Measurements from ENCODE around the gene GNAZ.

DNA sequence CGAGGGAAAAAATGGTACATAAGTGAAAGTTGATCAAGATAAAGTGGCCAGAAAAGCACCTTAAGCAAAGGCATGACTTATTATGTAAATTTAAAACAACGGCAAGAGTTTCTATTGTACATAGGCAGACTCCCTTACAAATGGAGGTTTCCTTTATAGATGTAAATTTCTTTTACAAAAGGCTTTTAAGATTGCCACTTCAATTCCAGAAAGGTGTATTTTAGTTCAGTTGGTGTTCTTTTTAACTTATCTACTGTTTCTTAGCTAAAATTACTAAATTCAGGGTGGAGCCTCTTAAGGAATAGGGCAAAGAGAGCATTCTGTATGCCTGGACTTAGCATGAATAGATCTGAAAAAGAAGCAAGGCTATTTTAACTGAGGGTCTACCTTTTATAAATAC, 24.9 kb upstream of the GNAZ start:
- TF ChIP-seq, protein P1, sequence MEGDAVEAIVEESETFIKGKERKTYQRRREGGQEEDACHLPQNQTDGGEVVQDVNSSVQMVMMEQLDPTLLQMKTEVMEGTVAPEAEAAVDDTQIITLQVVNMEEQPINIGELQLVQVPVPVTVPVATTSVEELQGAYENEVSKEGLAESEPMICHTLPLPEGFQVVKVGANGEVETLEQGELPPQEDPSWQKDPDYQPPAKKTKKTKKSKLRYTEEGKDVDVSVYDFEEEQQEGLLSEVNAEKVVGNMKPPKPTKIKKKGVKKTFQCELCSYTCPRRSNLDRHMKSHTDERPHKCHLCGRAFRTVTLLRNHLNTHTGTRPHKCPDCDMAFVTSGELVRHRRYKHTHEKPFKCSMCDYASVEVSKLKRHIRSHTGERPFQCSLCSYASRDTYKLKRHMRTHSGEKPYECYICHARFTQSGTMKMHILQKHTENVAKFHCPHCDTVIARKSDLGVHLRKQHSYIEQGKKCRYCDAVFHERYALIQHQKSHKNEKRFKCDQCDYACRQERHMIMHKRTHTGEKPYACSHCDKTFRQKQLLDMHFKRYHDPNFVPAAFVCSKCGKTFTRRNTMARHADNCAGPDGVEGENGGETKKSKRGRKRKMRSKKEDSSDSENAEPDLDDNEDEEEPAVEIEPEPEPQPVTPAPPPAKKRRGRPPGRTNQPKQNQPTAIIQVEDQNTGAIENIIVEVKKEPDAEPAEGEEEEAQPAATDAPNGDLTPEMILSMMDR (IDR thresholded peaks at IDR 0.05): no peak
- TF ChIP-seq POLR2A (IDR thresholded peaks at IDR 0.05): no peak

All from esophagus squamous epithelium (tissue), 4 donors.